Neural crest cell (in vitro differentiated cells): ENCODE measurements around the gene HBQ1. TPM values are rescaled to one million over a fixed set of nuclear protein-coding genes. Genes with fewer than 3 reads are reported as not detected.
A peak's percentile ranks its signal among the peaks of the same experiment; 100 is the strongest.

Experiments used
- DNase-seq: peaks from one replicate; pipeline ENCODE4 v3.0.0; 2021; ENCODE audit warnings: low read depth, mixed read lengths, low spot score
- H3K27ac Mint-ChIP-seq: one replicate; pipeline ENCODE4 v1.8.0; 2021; ENCODE audit warnings: mild to moderate bottlenecking, mixed read lengths; ENCODE audit not compliant: unreplicated experiment
- H3K27me3 Mint-ChIP-seq: 2 replicates; pipeline ENCODE4 v1.8.0; 2021; ENCODE audit warnings: low read depth, mild to moderate bottlenecking, mixed read lengths
- H3K36me3 Mint-ChIP-seq: 2 replicates; pipeline ENCODE4 v1.8.0; 2021; ENCODE audit warnings: low read depth, mild to moderate bottlenecking, mixed read lengths
- H3K4me1 Mint-ChIP-seq: 2 replicates; pipeline ENCODE4 v1.8.0; 2021; ENCODE audit warnings: mixed read lengths
- H3K4me3 Mint-ChIP-seq: one replicate; pipeline ENCODE4 v1.8.0; 2021; ENCODE audit warnings: mild to moderate bottlenecking, mixed read lengths
- H3K9me3 Mint-ChIP-seq: 2 replicates; pipeline ENCODE4 v1.8.0; 2021; ENCODE audit warnings: mixed read lengths
- CTCF ChIP-seq: fragments of 200-600 bp; sonication (generic); conservative IDR thresholded peaks from 2 replicates; pipeline ENCODE4 v1.5.0; 2021; ENCODE audit warnings: antibody characterized with exemption, mild to moderate bottlenecking
- total RNA-seq: library from RNA; stranded (reverse); gene quantifications from 2 replicates; pipeline ENCODE4 v1.2.1, GENCODE V29; 2021

HBQ1 gene
- total RNA-seq, 1 donor from 2014 or later, result 1.8 TPM

- Mint-ChIP-seq H3K27ac (no peak overlapping the region), H3K9me3 (no peaks in the 10 kb centered on the region), H3K4me1 (no peaks in the 10 kb centered on the region), H3K27me3 (peaks cover 3% of the 10 kb centered on the region), H3K4me3 (no peak overlapping the region), H3K36me3 (peaks cover 31% of the 10 kb centered on the region)
- peak; percentile 24 for TF ChIP-seq CTCF
- DNase-seq, result no peak
These were observed 8.4 kb downstream of the HBQ1 start for GRCh38 chr16:188674-189073.

GRCh38 chr16:189604-190186 is 9.4 kb downstream of the HBQ1 start:
- Mint-ChIP-seq H3K4me1 (no peaks in the 10 kb centered on the region), H3K36me3 (peaks cover 31% of the 10 kb centered on the region), H3K4me3 (no peak overlapping the region), H3K27ac (no peak overlapping the region), H3K9me3 (no peaks in the 10 kb centered on the region), H3K27me3 (peaks cover 3% of the 10 kb centered on the region)
- TF ChIP-seq CTCF, result no peak
- DNase-seq, result no peak

GRCh38 chr16:191831-192230 is 11.6 kb downstream of the HBQ1 start:
- TF ChIP-seq CTCF, result no peak
- Mint-ChIP-seq H3K4me3 (peak overlapping the region; percentile 13), H3K4me1 (no peaks in the 10 kb centered on the region), H3K27ac (peak overlapping the region; percentile 75), H3K36me3 (peaks cover 27% of the 10 kb centered on the region), H3K9me3 (no peaks in the 10 kb centered on the region), H3K27me3 (peaks cover 3% of the 10 kb centered on the region)
- no peak for DNase-seq

DNA sequence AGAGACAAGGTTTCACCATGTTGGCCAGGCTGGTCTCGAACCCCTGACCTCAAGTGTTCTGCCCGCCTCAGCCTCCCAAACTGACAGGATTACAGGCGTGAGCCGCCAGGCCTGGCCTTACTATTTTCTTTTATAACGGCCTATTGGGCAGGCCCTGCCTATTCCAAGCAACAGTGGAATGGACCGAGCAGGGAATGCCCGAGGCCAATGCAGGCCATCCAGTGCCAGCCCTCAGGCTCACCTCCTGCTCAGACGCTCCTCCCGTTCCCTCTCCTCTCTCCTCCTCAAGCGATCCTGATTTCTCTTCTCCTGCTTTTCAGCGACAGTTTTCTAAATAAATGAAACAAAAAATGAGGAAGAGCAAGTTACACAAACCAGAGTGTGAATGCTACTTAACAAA is 12.4 kb downstream of the HBQ1 start:
- Mint-ChIP-seq H3K9me3 (no peaks in the 10 kb centered on the region), H3K36me3 (peaks cover 27% of the 10 kb centered on the region), H3K4me1 (no peaks in the 10 kb centered on the region), H3K27me3 (peaks cover 3% of the 10 kb centered on the region), H3K4me3 (no peak overlapping the region), H3K27ac (no peak overlapping the region)
- DNase-seq, result no peak
- TF ChIP-seq CTCF, result no peak

DNA sequence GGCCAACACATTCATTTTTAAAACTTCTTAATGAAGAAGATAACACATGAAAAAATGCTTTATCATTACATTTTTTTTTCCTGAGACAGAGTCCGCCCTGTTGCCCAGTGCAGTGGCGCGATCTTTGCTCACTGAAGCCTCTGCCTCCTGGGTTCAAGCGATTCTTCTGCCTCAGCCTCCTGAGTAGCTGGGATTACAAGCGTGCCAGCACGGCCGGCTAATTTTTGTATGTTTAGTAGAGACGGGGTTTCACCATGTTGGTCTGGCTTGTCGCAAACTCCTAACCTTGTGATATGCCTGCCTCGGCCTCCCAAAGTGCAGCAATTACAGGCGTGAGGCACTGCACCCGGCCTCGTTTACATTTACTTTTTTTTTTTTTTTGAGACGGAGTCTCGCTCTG is 13.2 kb downstream of the HBQ1 start:
- TF ChIP-seq CTCF, result no peak
- H3K36me3 Mint-ChIP-seq, result peaks cover 27% of the 10 kb centered on the region

More for the DNA sequence above, 13.2 kb downstream of the HBQ1 start:
- no peak overlapping the region for H3K27ac Mint-ChIP-seq
- H3K4me1 Mint-ChIP-seq, result no peaks in the 10 kb centered on the region
- H3K27me3 Mint-ChIP-seq, result peaks cover 3% of the 10 kb centered on the region
- no peak overlapping the region for H3K4me3 Mint-ChIP-seq
- no peaks in the 10 kb centered on the region for H3K9me3 Mint-ChIP-seq
- no peak for DNase-seq
